AG04450 (cell line): Measurements from ENCODE around the gene NDEL1. TPM values are rescaled to one million over a fixed set of nuclear protein-coding genes. Genes with fewer than 3 reads are reported as not detected.

ENCODE experiments used
- CTCF ChIA-PET: fragments of 300-600, 350-600 bp; formaldehyde crosslinking; extraction: SDS; loops from one replicate; lab custom pipeline; 2022; ENCODE audit warnings: antibody characterized with exemption, inconsistent platforms; lab: Charles Lee
- POLR2A ChIA-PET: fragments of 350-600 bp; formaldehyde crosslinking; extraction: SDS; loops from one replicate; lab custom pipeline; 2021; ENCODE audit warnings: antibody characterized with exemption, inconsistent platforms; lab: Yijun Ruan, JAX
- DNase-seq: peaks from one replicate; pipeline ENCODE4 v3.0.0-alpha.2; 2011; ENCODE audit warnings: low read depth, low spot score
- H3K27ac ChIP-seq: one replicate; pipeline ENCODE4 v1.5.1; 2012; ENCODE audit warnings: low read depth, low read length, control low read depth
- H3K27me3 ChIP-seq: one replicate; pipeline ENCODE4 v1.6.0; 2012; ENCODE audit warnings: low read length; ENCODE audit not compliant: control insufficient read depth, insufficient read depth
- H3K4me3 ChIP-seq: 2 replicates; pipeline ENCODE4 v1.5.1; 2011; ENCODE audit warnings: mild to moderate bottlenecking, low read depth, low read length, control low read depth
- H3K9me3 ChIP-seq: 2 replicates; pipeline ENCODE4 v1.5.1; 2012; ENCODE audit warnings: low read length; ENCODE audit not compliant: control insufficient read depth, insufficient read depth
- polyA plus RNA-seq: library from polyadenylated mRNA; depleted of rRNA; stranded (reverse); fragments of >200 nt; gene quantifications from 2 replicates; pipeline ENCODE4 v1.2.3, GENCODE V29; 2011
- TF ChIP-seq, protein P1 (sequence below): IDR thresholded peaks from 2 replicates; pipeline ENCODE4 v1.5.1; 2011; ENCODE audit warnings: low read depth, low read length, control low read depth, inconsistent platforms

Gene NDEL1
- polyA plus RNA-seq, 1 experiment, result 74.7 TPM

DNA sequence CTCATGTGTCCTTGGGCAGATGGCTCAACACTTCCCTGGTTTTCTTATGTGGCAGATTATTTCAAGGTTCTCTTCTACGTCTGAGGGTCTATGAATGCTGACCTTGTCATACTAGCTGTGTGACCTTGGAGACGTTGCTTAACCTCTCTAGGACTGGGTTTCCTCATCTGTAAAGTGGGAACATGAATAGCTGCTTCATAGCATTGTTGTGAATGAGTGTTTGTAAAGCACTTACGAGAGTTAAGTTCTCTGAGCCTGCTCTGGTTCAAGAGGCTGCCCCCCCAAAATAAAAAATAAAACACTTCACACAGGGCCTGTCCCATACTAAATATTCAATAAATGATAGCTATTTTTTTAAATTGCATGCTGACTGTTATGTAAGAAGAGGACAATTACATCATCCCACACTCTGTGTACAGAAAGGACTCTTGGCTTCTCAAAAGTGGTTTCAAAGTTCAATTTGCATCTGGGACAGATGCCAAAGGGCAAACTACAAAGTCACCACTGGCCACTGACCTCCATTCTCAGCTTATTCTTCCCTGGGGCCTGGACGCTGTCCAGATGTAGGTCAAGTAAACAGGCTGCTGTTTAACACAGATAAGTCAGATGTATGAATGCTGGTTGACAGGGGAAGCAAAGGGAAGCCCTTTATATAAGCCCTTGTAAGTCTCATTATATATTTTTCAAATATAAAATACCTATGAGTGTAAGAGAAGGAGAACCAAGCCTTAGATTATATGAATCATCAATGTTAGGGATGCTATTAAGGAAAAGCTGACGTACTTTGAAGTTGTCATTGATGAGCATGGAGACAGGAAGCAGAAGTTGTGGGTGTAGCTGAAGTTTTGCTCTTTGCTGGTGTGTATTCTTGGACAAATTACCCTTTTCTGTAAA is 15.4 kb upstream of the NDEL1 start:
- ChIA-PET CTCF (interaction anchor here (1.1 to 2.2 kb wide), 5 partner anchors 10 to 367 kb away, joined by 3 to 16 read pairs (median 5); no protein-coding TSS in a partner anchor), POLR2A (interaction anchor here (0.8 to 1.3 kb wide), 3 partner anchors 15 to 37 kb away, joined by 3 to 9 read pairs (median 3); partner anchors contain the start of gene NDEL1)
- no peak overlapping the region for H3K4me3 ChIP-seq
- DNase-seq, result no peak
- H3K9me3 ChIP-seq, result no peaks in the 10 kb centered on the region; the same call in none of the 2 replicates
- no peak overlapping the region for H3K27ac ChIP-seq
- H3K27me3 ChIP-seq, result peaks cover 26% of the 10 kb centered on the region
- TF ChIP-seq, protein P1, sequence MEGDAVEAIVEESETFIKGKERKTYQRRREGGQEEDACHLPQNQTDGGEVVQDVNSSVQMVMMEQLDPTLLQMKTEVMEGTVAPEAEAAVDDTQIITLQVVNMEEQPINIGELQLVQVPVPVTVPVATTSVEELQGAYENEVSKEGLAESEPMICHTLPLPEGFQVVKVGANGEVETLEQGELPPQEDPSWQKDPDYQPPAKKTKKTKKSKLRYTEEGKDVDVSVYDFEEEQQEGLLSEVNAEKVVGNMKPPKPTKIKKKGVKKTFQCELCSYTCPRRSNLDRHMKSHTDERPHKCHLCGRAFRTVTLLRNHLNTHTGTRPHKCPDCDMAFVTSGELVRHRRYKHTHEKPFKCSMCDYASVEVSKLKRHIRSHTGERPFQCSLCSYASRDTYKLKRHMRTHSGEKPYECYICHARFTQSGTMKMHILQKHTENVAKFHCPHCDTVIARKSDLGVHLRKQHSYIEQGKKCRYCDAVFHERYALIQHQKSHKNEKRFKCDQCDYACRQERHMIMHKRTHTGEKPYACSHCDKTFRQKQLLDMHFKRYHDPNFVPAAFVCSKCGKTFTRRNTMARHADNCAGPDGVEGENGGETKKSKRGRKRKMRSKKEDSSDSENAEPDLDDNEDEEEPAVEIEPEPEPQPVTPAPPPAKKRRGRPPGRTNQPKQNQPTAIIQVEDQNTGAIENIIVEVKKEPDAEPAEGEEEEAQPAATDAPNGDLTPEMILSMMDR, result no peak

DNA sequence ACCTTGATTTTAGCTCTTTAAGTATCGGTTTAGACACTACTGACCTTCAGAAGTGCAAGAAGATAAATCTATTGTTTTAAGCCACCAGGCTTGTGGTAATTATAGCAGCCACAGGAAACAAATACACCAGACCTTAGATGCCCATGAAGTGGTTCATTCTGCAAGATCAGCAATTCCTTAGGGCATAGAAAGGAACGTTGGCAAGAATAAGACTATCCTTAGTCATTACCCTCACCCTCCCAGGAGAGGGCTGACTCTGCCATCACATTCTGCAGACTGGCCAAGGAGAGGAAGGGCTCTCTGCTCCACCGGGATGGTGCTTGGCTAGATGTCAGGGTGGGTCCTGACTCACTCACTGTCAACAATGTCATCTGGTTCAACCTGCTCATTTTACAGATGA is 14.1 kb upstream of the NDEL1 start:
- Histone ChIP-seq H3K4me3 (no peak overlapping the region), H3K27ac (no peak overlapping the region), H3K27me3 (peaks cover 26% of the 10 kb centered on the region), H3K9me3 (no peaks in the 10 kb centered on the region; the same call in 1 of the 2 replicates)
- TF ChIP-seq, protein P1, result no peak
- ChIA-PET POLR2A (no interaction called here), CTCF (interaction anchor here (0.8 to 2.2 kb wide), 3 partner anchors 10 to 364 kb away, joined by 3 to 6 read pairs (median 4); no protein-coding TSS in a partner anchor)
- DNase-seq, result no peak

DNA sequence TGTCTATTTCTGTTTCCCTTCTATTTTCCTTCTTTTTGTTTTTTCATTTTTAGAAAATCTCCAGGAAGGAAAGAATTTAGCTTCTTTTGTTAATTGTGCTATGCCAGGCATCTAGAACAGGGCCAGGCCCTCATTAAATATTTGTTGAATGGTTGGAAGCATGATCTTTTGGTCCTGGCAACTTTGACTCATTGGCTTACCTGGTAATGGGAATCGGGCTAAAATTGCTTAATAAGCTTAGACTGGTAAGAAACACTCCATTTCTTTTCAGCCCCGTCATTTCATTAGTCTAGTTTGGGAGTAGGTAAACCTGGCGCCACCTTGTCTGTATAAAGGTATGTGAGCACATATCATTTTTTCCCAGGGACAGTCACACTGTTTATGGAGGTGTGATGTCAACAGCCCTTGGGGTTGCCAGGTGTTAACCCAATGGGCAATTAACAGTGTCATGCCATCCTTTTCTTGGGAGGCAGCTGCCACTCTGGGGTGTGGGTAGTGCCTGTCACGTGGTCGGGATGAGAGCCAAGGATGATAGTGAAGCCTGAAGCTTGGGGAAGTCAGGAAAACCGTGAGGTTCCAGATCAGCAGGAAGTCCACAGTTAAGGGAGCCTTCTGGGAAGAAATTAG is 9.5 kb upstream of the NDEL1 start:
- ChIA-PET POLR2A (no interaction called here), CTCF (no interaction called here)
- Histone ChIP-seq H3K9me3 (no peaks in the 10 kb centered on the region), H3K27me3 (peaks cover 15% of the 10 kb centered on the region), H3K4me3 (no peak overlapping the region), H3K27ac (no peak overlapping the region)
- DNase-seq, result no peak
- TF ChIP-seq, protein P1, result no peak

DNA sequence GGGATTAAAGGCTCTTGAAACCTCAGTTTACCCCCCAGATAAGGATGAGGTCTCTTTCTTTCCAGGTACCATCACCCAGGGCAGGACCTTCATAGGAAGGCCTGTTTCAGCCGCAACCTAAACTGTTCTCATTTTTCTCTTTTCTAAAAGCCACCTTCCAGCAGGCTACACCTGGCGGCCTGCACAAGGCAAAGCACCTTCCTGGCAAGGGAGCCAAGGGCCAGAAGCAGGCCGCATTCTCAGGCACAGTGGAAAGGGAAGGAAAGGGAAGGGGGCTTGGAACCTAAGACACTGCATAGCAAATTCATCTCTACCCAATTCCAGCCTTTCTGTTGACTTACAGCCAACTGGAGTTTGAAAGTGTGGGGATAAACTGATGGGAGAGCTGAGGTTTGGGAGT is 8.9 kb upstream of the NDEL1 start:
- ChIA-PET CTCF (no interaction called here), POLR2A (no interaction called here)
- H3K4me3 ChIP-seq, result no peak overlapping the region
- no peak overlapping the region for H3K27ac ChIP-seq
- no peak for DNase-seq
- H3K9me3 ChIP-seq, result no peaks in the 10 kb centered on the region
- H3K27me3 ChIP-seq, result peaks cover 15% of the 10 kb centered on the region
- TF ChIP-seq, protein P1, result no peak
